Ectodermal cell (in vitro differentiated cells): ENCODE measurements around the gene GLB1L3. TPM values are rescaled to one million over a fixed set of nuclear protein-coding genes. Genes with fewer than 3 reads are reported as not detected.

Experiments
- H3K27ac ChIP-seq: 2 replicates; pipeline ENCODE4 v1.7.0; 2013; ENCODE audit warnings: mild to moderate bottlenecking, low read depth, low read length; ENCODE audit not compliant: insufficient read depth, poor library complexity, severe bottlenecking
- H3K27me3 ChIP-seq: 2 replicates; pipeline ENCODE4 v1.7.0; 2013; ENCODE audit warnings: mild to moderate bottlenecking, low read length; ENCODE audit not compliant: insufficient read depth, control insufficient read depth, poor library complexity, severe bottlenecking
- H3K36me3 ChIP-seq: one replicate; pipeline ENCODE4 v1.7.0; 2013; ENCODE audit warnings: low read length; ENCODE audit not compliant: control insufficient read depth, insufficient read depth
- H3K4me1 ChIP-seq: one replicate; pipeline ENCODE4 v1.7.0; 2013; ENCODE audit warnings: low read length; ENCODE audit not compliant: control insufficient read depth, insufficient read depth
- H3K4me3 ChIP-seq: 2 replicates; pipeline ENCODE4 v1.7.0; 2013; ENCODE audit warnings: low read depth, low read length, control low read depth; ENCODE audit not compliant: insufficient read depth
- H3K9me3 ChIP-seq: 2 replicates; pipeline ENCODE4 v1.7.0; 2013; ENCODE audit warnings: mild to moderate bottlenecking, low read length, moderate library complexity; ENCODE audit not compliant: control insufficient read depth
- WGBS, 2 experiments: methylation state at CpG; one replicate each; pipeline ENCODE4 v1.1.7; 2013; ENCODE audit warnings: missing lambda C conversion rate in 2 of 2; 5-methylcytosine and 5-hydroxymethylcytosine counted together
- polyA plus RNA-seq, 4 experiments: library from polyadenylated mRNA; stranded (reverse); fragments of 50-300 nt; gene quantifications; one replicate each; pipeline ENCODE4 v1.2.3, GENCODE V29; 2013

The GLB1L3 gene
- polyA plus RNA-seq (2013, experiment 1 of 4): not detected
- not detected for polyA plus RNA-seq (2013, experiment 2 of 4)
- not detected for polyA plus RNA-seq (2013, experiment 3 of 4)
- polyA plus RNA-seq (2013, experiment 4 of 4): not detected

GRCh38 chr11:134275534-134276395 lies at the start of gene GLB1L3:
Gene GLB1L3 (plus strand): TSS chr11:134276379. CDS start chr11:134276741, 362 bp downstream.
- no peaks in the 10 kb centered on the region for H3K9me3 ChIP-seq

GRCh38 chr11:134226806-134227325 lies 49.3 kb upstream of the GLB1L3 start:
- no peak overlapping the region for H3K4me3 ChIP-seq
- H3K27ac ChIP-seq: no peak overlapping the region

More at GRCh38 chr11:134275534-134276395, at the start of gene GLB1L3:
- H3K27me3 ChIP-seq: peaks cover 79% of the 10 kb centered on the region
- H3K4me1 ChIP-seq: peaks cover 10% of the 10 kb centered on the region
- WGBS, 2 experiments: 0% methylated on average over 68 of the region's 68 CpGs
- peak within 1 kb of the TSS; percentile 41 for H3K4me3 ChIP-seq
- H3K27ac ChIP-seq: no peak within 1 kb of the TSS
- H3K36me3 ChIP-seq: no peaks in the 10 kb centered on the region

GRCh38 chr11:134228625-134229024 lies 47.6 kb upstream of the GLB1L3 start:
- Histone ChIP-seq H3K4me1 (peaks cover 4% of the 10 kb centered on the region), H3K27ac (no peak overlapping the region), H3K4me3 (no peak overlapping the region), H3K36me3 (no peaks in the 10 kb centered on the region), H3K27me3 (peaks cover 12% of the 10 kb centered on the region), H3K9me3 (no peaks in the 10 kb centered on the region)
- 93 to 95% methylated on average over 6 of the region's 6 CpGs for WGBS, 2 experiments

More at GRCh38 chr11:134226806-134227325, 49.3 kb upstream of the GLB1L3 start:
- Histone ChIP-seq H3K27me3 (peaks cover 12% of the 10 kb centered on the region), H3K9me3 (no peaks in the 10 kb centered on the region), H3K36me3 (no peaks in the 10 kb centered on the region), H3K4me1 (peaks cover 14% of the 10 kb centered on the region)
- WGBS, 2 experiments: 91 to 97% methylated on average over 5 of the region's 5 CpGs

GRCh38 chr11:134229126-134229790 lies 46.9 kb upstream of the GLB1L3 start:
- H3K27me3 ChIP-seq: peaks cover 12% of the 10 kb centered on the region
- no peaks in the 10 kb centered on the region for H3K36me3 ChIP-seq
- H3K27ac ChIP-seq: no peak overlapping the region
- H3K4me1 ChIP-seq: peaks cover 4% of the 10 kb centered on the region
- no peaks in the 10 kb centered on the region for H3K9me3 ChIP-seq
- 81 to 85% methylated on average over 6 of the region's 6 CpGs for WGBS, 2 experiments
- H3K4me3 ChIP-seq: no peak overlapping the region

- Histone ChIP-seq H3K27ac (no peak overlapping the region), H3K9me3 (no peaks in the 10 kb centered on the region), H3K4me3 (no peak overlapping the region), H3K27me3 (peaks cover 8% of the 10 kb centered on the region), H3K36me3 (no peaks in the 10 kb centered on the region), H3K4me1 (peaks cover 4% of the 10 kb centered on the region)
- WGBS, 2 experiments: 64 to 83% methylated on average over 4 of the region's 4 CpGs
Observed at GRCh38 chr11:134230339-134230738, 45.8 kb upstream of the GLB1L3 start.

- no peaks in the 10 kb centered on the region for H3K27me3 ChIP-seq
- no peak overlapping the region for H3K4me3 ChIP-seq
- H3K9me3 ChIP-seq: no peaks in the 10 kb centered on the region
- WGBS, 2 experiments: 67 to 68% methylated on average over 10 of the region's 10 CpGs
- no peak overlapping the region for H3K27ac ChIP-seq
- no peaks in the 10 kb centered on the region for H3K4me1 ChIP-seq
- no peaks in the 10 kb centered on the region for H3K36me3 ChIP-seq
Observed at GRCh38 chr11:134231958-134232659, 44.1 kb upstream of the GLB1L3 start.

GRCh38 chr11:134233729-134234179 lies 42.4 kb upstream of the GLB1L3 start:
- no peaks in the 10 kb centered on the region for H3K4me1 ChIP-seq
- H3K9me3 ChIP-seq: no peaks in the 10 kb centered on the region
- H3K36me3 ChIP-seq: no peaks in the 10 kb centered on the region
- no peaks in the 10 kb centered on the region for H3K27me3 ChIP-seq
- no peak overlapping the region for H3K4me3 ChIP-seq
- WGBS, 2 experiments: 96 to 97% methylated on average over 3 of the region's 4 CpGs
- H3K27ac ChIP-seq: no peak overlapping the region

- Histone ChIP-seq H3K4me1 (no peaks in the 10 kb centered on the region), H3K4me3 (no peak overlapping the region), H3K27ac (no peak overlapping the region), H3K36me3 (no peaks in the 10 kb centered on the region), H3K9me3 (no peaks in the 10 kb centered on the region), H3K27me3 (no peaks in the 10 kb centered on the region)
- 94 to 97% methylated on average over 2 to 3 of the region's 3 CpGs for WGBS, 2 experiments
Observed at GRCh38 chr11:134235399-134235798, 40.8 kb upstream of the GLB1L3 start.

GRCh38 chr11:134236834-134237556 lies 39.2 kb upstream of the GLB1L3 start:
- Histone ChIP-seq H3K4me1 (no peaks in the 10 kb centered on the region), H3K4me3 (no peak overlapping the region), H3K27me3 (no peaks in the 10 kb centered on the region), H3K36me3 (no peaks in the 10 kb centered on the region), H3K27ac (no peak overlapping the region), H3K9me3 (no peaks in the 10 kb centered on the region)
- 93 to 94% methylated on average over 7 of the region's 7 CpGs for WGBS, 2 experiments
